ENCODE data around the gene SWT1.
"Not testable (repeated sequence)": the region's sequence is repeated elsewhere in the genome, so short reads cannot be mapped to it uniquely, and the experiment has no call there.

Gene SWT1

GRCh38 chr1:185193756-185194155 lies 36.8 kb downstream of the SWT1 start:
- DNase-seq, result no peak

- not testable (repeated sequence) for DNase-seq
These were observed 41.7 kb downstream of the SWT1 start for GRCh38 chr1:185198712-185199111.

GRCh38 chr1:185200889-185201288 lies 43.9 kb downstream of the SWT1 start:
- no peak for DNase-seq

GRCh38 chr1:185207170-185207569 lies 50.2 kb downstream of the SWT1 start:
- DNase-seq, result no peak

- no peak for DNase-seq
These were observed 51.1 kb downstream of the SWT1 start for GRCh38 chr1:185207980-185208602.

GRCh38 chr1:185208626-185209180 lies 51.7 kb downstream of the SWT1 start:
- no peak for DNase-seq

- DNase-seq, result not testable (repeated sequence)
These were observed 52.4 kb downstream of the SWT1 start for GRCh38 chr1:185209357-185209756.

GRCh38 chr1:185213091-185213490 lies 56.1 kb downstream of the SWT1 start:
- peak; percentile 12 for DNase-seq

- DNase-seq, result peak; percentile 3
These were observed 58.9 kb downstream of the SWT1 start for GRCh38 chr1:185215911-185216310.

- DNase-seq, result no peak
These were observed 67.2 kb downstream of the SWT1 start for GRCh38 chr1:185224132-185224531.

- no peak for DNase-seq
These were observed 70.2 kb downstream of the SWT1 start for GRCh38 chr1:185227161-185227560.

GRCh38 chr1:185228979-185229378 lies 72.0 kb downstream of the SWT1 start:
- DNase-seq, result no peak

GRCh38 chr1:185229981-185230380 lies 73.0 kb downstream of the SWT1 start:
- DNase-seq, result no peak

GRCh38 chr1:185232874-185233273 lies 75.9 kb downstream of the SWT1 start:
- DNase-seq, result no peak

GRCh38 chr1:185234183-185234582 lies 77.2 kb downstream of the SWT1 start:
- DNase-seq, result not testable (repeated sequence)

- DNase-seq, result not testable (repeated sequence)
These were observed 80.2 kb downstream of the SWT1 start for GRCh38 chr1:185237176-185237575.

- DNase-seq, result no peak
These were observed 80.7 kb downstream of the SWT1 start for GRCh38 chr1:185237661-185238060.

- DNase-seq, result no peak
These were observed 81.5 kb downstream of the SWT1 start for GRCh38 chr1:185238447-185238846.

GRCh38 chr1:185239861-185240260 lies 82.9 kb downstream of the SWT1 start:
- no peak for DNase-seq

GRCh38 chr1:185241127-185241526 lies 84.2 kb downstream of the SWT1 start:
- no peak for DNase-seq

- peak; percentile 81 for DNase-seq
These were observed 87.2 kb downstream of the SWT1 start for GRCh38 chr1:185244015-185244747.

- DNase-seq, result peak; percentile 15
These were observed 88.5 kb downstream of the SWT1 start for GRCh38 chr1:185245466-185245865.

GRCh38 chr1:185249563-185249962 lies 92.6 kb downstream of the SWT1 start:
- DNase-seq, result no peak

GRCh38 chr1:185250063-185250462 lies 93.1 kb downstream of the SWT1 start:
- DNase-seq, result no peak
